Measurements from ENCODE around the gene IMMP2L.

IMMP2L gene

DNA sequence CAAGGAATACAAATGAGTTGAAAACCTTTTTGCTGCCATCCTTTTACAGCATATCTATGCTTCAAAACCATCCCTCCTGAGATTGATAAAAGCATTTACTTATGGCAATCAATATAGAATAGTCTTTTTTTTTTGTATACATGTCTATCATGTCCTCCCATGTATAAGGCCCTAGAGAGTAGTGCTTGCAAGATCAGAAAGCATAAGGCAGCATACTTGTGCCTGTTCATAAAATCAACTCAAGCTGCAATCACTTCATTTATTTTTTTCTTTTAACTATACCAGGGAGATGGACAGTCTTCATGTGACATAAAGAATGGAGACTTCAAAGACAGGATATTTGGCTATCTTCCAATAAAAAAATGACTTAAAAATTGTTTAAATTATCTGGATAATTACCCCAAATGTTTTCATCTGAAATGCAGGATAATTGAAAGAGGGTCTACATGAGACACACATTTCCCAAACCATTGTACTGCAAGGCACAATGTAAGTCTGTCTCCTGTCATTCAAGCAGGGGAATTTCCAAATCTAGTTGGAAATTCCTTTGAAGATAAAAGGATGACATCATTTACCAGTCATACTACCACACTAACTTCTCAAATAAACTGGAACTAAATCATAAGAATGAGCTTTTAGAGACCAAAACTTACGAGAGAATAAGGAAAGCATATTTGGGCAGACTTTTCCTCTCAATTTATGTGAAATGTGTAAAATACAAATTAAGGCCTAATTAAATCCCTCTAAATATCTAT lies 448.9 kb downstream of the IMMP2L start:
- no peak for DNase-seq (ENCODE audit: low spot score)
- H3K4me1 ChIP-seq (ENCODE audit: insufficient read depth, poor library complexity, severe bottlenecking) = peaks cover 6% of the 10 kb centered on the region
- no peaks in the 10 kb centered on the region for H3K9me3 ChIP-seq (ENCODE audit: severe bottlenecking)
- no peaks in the 10 kb centered on the region for H3K27me3 ChIP-seq (ENCODE audit: insufficient read depth, poor library complexity, severe bottlenecking)
- H3K27ac ChIP-seq (ENCODE audit: poor library complexity, severe bottlenecking) = no peak overlapping the region
- H3K36me3 ChIP-seq (ENCODE audit: low read depth) = no peaks in the 10 kb centered on the region
- TF ChIP-seq, protein P1, sequence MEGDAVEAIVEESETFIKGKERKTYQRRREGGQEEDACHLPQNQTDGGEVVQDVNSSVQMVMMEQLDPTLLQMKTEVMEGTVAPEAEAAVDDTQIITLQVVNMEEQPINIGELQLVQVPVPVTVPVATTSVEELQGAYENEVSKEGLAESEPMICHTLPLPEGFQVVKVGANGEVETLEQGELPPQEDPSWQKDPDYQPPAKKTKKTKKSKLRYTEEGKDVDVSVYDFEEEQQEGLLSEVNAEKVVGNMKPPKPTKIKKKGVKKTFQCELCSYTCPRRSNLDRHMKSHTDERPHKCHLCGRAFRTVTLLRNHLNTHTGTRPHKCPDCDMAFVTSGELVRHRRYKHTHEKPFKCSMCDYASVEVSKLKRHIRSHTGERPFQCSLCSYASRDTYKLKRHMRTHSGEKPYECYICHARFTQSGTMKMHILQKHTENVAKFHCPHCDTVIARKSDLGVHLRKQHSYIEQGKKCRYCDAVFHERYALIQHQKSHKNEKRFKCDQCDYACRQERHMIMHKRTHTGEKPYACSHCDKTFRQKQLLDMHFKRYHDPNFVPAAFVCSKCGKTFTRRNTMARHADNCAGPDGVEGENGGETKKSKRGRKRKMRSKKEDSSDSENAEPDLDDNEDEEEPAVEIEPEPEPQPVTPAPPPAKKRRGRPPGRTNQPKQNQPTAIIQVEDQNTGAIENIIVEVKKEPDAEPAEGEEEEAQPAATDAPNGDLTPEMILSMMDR (IDR thresholded peaks at IDR 0.05; ENCODE audit: poor library complexity, severe bottlenecking) = no peak
- peak; percentile 57; the same call in 1 of the 3 replicates for ATAC-seq (ENCODE audit: low read depth)
- H3K4me3 ChIP-seq (ENCODE audit: severe bottlenecking) = no peak overlapping the region

DNA sequence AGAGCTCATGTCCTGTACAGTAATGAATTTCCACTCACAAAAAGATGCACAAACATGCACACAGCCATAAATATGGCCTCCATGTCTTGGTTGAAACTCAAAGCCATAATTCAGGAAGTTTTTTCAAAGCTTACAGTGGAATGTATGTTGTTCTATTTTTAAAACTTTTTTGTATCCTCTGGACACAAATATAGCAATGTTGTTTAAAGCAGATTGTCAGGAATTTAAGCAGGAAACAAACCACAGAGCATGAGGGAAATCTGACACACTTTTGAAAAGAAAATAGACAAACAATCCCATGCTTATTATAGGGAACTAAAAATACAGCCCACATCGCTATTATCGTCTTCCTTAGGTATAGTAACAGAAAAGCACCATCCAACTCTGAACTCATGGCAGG lies 449.9 kb downstream of the IMMP2L start:
- no peaks in the 10 kb centered on the region for H3K27me3 ChIP-seq (ENCODE audit: insufficient read depth, poor library complexity, severe bottlenecking)
- DNase-seq (ENCODE audit: low spot score) = no peak
- H3K36me3 ChIP-seq (ENCODE audit: low read depth) = no peaks in the 10 kb centered on the region
- no peak overlapping the region for H3K27ac ChIP-seq (ENCODE audit: poor library complexity, severe bottlenecking)
- peaks cover 11% of the 10 kb centered on the region for H3K4me1 ChIP-seq (ENCODE audit: insufficient read depth, poor library complexity, severe bottlenecking)
- TF ChIP-seq, protein P1 (IDR thresholded peaks at IDR 0.05; ENCODE audit: poor library complexity, severe bottlenecking) = no peak
- no peaks in the 10 kb centered on the region for H3K9me3 ChIP-seq (ENCODE audit: severe bottlenecking)
- H3K4me3 ChIP-seq (ENCODE audit: severe bottlenecking) = no peak overlapping the region
- ATAC-seq (ENCODE audit: low read depth) = no peak

DNA sequence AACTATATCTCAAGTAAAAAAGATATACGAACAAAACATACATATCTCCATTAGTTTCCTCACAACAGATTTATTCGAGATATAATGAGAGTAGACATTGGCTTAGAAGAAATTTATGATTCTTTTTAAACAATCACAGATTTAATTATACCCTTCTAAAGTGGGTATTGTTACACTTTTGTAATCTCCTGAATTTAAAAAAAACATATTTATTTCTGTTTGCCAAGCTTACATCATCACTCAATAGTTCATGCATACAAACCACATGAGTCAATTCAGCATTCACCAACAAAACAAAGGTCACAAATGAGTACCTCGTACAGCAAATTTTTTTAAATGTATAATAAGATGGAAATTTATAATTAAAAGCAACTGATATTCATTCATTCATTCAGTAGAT lies 453.8 kb downstream of the IMMP2L start:
- ATAC-seq (ENCODE audit: low read depth) (no peak), DNase-seq (ENCODE audit: low spot score) (no peak)
- Histone ChIP-seq H3K27me3 (ENCODE audit: insufficient read depth, poor library complexity, severe bottlenecking) (no peaks in the 10 kb centered on the region), H3K4me1 (ENCODE audit: insufficient read depth, poor library complexity, severe bottlenecking) (peaks cover 5% of the 10 kb centered on the region), H3K36me3 (ENCODE audit: low read depth) (no peaks in the 10 kb centered on the region), H3K4me3 (ENCODE audit: severe bottlenecking) (no peak overlapping the region), H3K9me3 (ENCODE audit: severe bottlenecking) (no peaks in the 10 kb centered on the region), H3K27ac (ENCODE audit: poor library complexity, severe bottlenecking) (no peak overlapping the region)
- TF ChIP-seq, protein P1 (IDR thresholded peaks at IDR 0.05; ENCODE audit: poor library complexity, severe bottlenecking) = no peak

DNA sequence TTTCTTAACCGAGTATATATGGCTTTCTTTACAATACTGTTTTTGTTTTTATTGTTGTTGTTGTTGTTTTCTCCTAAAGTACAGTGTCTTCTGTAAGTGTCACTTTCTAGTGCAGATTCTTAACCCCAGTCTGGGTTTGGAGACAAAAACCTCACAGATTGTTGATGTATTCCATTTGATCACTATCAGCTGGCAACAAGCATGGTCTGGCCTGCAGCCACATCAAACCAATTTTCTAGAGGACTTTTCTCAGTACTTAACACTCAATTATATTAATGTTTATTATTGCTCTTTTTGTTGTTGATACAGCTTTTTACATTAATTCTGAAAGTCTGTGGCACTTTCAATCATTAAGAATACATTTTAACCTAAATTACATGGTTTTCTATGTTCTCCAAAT lies 454.3 kb downstream of the IMMP2L start:
- Histone ChIP-seq H3K27ac (ENCODE audit: poor library complexity, severe bottlenecking) (no peak overlapping the region), H3K27me3 (ENCODE audit: insufficient read depth, poor library complexity, severe bottlenecking) (no peaks in the 10 kb centered on the region), H3K4me1 (ENCODE audit: insufficient read depth, poor library complexity, severe bottlenecking) (peaks cover 5% of the 10 kb centered on the region), H3K4me3 (ENCODE audit: severe bottlenecking) (no peak overlapping the region), H3K9me3 (ENCODE audit: severe bottlenecking) (no peaks in the 10 kb centered on the region), H3K36me3 (ENCODE audit: low read depth) (no peaks in the 10 kb centered on the region)
- TF ChIP-seq, protein P1 (IDR thresholded peaks at IDR 0.05; ENCODE audit: poor library complexity, severe bottlenecking) = no peak
- no peak for DNase-seq (ENCODE audit: low spot score)
- no peak for ATAC-seq (ENCODE audit: low read depth)

DNA sequence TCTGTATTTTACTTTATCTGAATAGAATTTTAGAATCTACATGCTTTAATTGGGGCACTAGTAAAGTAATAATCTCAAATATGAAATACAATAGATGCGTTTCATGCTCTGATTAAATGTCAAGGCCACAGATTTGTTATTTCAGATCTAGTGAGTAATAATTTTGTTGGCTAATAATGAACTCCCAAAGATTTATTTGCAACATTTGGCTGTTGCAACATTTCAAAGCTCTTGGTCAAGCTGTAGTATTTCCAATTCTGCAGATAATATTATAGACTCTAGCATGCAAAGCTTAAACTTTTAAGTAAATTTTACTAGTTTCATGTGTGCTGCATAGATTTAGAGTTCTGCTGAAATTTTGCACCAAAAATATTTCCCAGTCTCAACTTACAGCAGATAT lies 454.7 kb downstream of the IMMP2L start:
- Histone ChIP-seq H3K36me3 (ENCODE audit: low read depth) (no peaks in the 10 kb centered on the region), H3K9me3 (ENCODE audit: severe bottlenecking) (no peaks in the 10 kb centered on the region), H3K27ac (ENCODE audit: poor library complexity, severe bottlenecking) (no peak overlapping the region), H3K4me3 (ENCODE audit: severe bottlenecking) (no peak overlapping the region), H3K4me1 (ENCODE audit: insufficient read depth, poor library complexity, severe bottlenecking) (peaks cover 5% of the 10 kb centered on the region), H3K27me3 (ENCODE audit: insufficient read depth, poor library complexity, severe bottlenecking) (no peaks in the 10 kb centered on the region)
- DNase-seq (ENCODE audit: low spot score) (no peak), ATAC-seq (ENCODE audit: low read depth) (no peak)
- TF ChIP-seq, protein P1 (IDR thresholded peaks at IDR 0.05; ENCODE audit: poor library complexity, severe bottlenecking) = no peak

Measured in RWPE2 (cell line).